H9 (cell line): ENCODE results near the gene CDH7. TPM values are rescaled to one million over a fixed set of nuclear protein-coding genes. Genes with fewer than 3 reads are reported as not detected.

Experiments used
- DNase-seq: peaks from one replicate; pipeline ENCODE4 v3.0.0-alpha.2; 2017
- H2AFZ ChIP-seq: one replicate; pipeline ENCODE4 v1.6.1; 2013; ENCODE audit warnings: mild to moderate bottlenecking, low read length, control low read depth, moderate library complexity
- H2AK5ac ChIP-seq: 2 replicates; pipeline ENCODE4 v1.6.1; 2013; ENCODE audit warnings: low read length, control low read depth, mixed read lengths; ENCODE audit not compliant: insufficient read length
- H2BK120ac ChIP-seq: one replicate; pipeline ENCODE4 v1.6.1; 2013; ENCODE audit warnings: low read depth, mild to moderate bottlenecking, low read length, control low read depth, inconsistent platforms; ENCODE audit not compliant: poor library complexity, severe bottlenecking
- H2BK12ac ChIP-seq: 2 replicates; pipeline ENCODE4 v1.6.1; 2013; ENCODE audit warnings: low read length, control low read depth, mixed read lengths, low read depth; ENCODE audit not compliant: insufficient read length
- H2BK15ac ChIP-seq: 2 replicates; pipeline ENCODE4 v1.6.1; 2013; ENCODE audit warnings: low read depth, low read length, control low read depth
- H2BK20ac ChIP-seq: one replicate; pipeline ENCODE4 v1.6.1; 2013; ENCODE audit warnings: low read depth, mild to moderate bottlenecking, low read length, control low read depth, inconsistent platforms; ENCODE audit not compliant: poor library complexity, severe bottlenecking
- H2BK5ac ChIP-seq: 2 replicates; pipeline ENCODE4 v1.6.1; 2013; ENCODE audit warnings: low read length, control low read depth, mixed read lengths; ENCODE audit not compliant: insufficient read length
- H3K14ac ChIP-seq: 2 replicates; pipeline ENCODE4 v1.6.1; 2013; ENCODE audit warnings: low read length, control low read depth; ENCODE audit not compliant: insufficient read depth
- H3K18ac ChIP-seq: 2 replicates; pipeline ENCODE4 v1.6.1; 2013; ENCODE audit warnings: low read depth, mild to moderate bottlenecking, mixed read lengths, low read length, control low read depth; ENCODE audit not compliant: insufficient read length
- H3K23ac ChIP-seq: 2 replicates; pipeline ENCODE4 v1.6.1; 2013; ENCODE audit warnings: low read length, control low read depth, mixed read lengths, low read depth; ENCODE audit not compliant: insufficient read length
- H3K23me2 ChIP-seq: 2 replicates; pipeline ENCODE4 v1.6.1; 2013; ENCODE audit warnings: low read depth, mild to moderate bottlenecking, mixed read lengths, low read length, control low read depth; ENCODE audit not compliant: insufficient read length, poor library complexity, severe bottlenecking
- H3K27ac ChIP-seq: 2 replicates; pipeline ENCODE4 v1.5.1; 2013; ENCODE audit warnings: low read length, control low read depth, mixed read lengths, low read depth; ENCODE audit not compliant: insufficient read length
- H3K27me3 ChIP-seq: 2 replicates; pipeline ENCODE4 v1.6.1; 2013; ENCODE audit warnings: low read length, control low read depth, inconsistent platforms; ENCODE audit not compliant: insufficient read depth
- H3K4ac ChIP-seq: 2 replicates; pipeline ENCODE4 v1.6.1; 2013; ENCODE audit warnings: low read depth, mild to moderate bottlenecking, control low read depth, inconsistent platforms, low read length, moderate library complexity
- H3K4me1 ChIP-seq: 2 replicates; pipeline ENCODE4 v1.6.1; 2013; ENCODE audit warnings: low read length, control low read depth, inconsistent platforms; ENCODE audit not compliant: insufficient read depth
- H3K4me2 ChIP-seq: 2 replicates; pipeline ENCODE4 v1.6.1; 2013; ENCODE audit warnings: low read length, control low read depth, mixed read lengths; ENCODE audit not compliant: insufficient read length, insufficient read depth
- H3K56ac ChIP-seq: 2 replicates; pipeline ENCODE4 v1.6.1; 2013; ENCODE audit warnings: low read depth, mild to moderate bottlenecking, mixed read lengths, low read length, control low read depth; ENCODE audit not compliant: insufficient read length
- H3K79me1 ChIP-seq: 2 replicates; pipeline ENCODE4 v1.6.1; 2013; ENCODE audit warnings: low read depth, mild to moderate bottlenecking, moderate library complexity, low read length, control low read depth, inconsistent platforms; ENCODE audit not compliant: insufficient read depth, poor library complexity, severe bottlenecking
- H3K79me2 ChIP-seq: 2 replicates; pipeline ENCODE4 v1.6.1; 2013; ENCODE audit warnings: low read length, control low read depth, inconsistent platforms; ENCODE audit not compliant: insufficient read depth
- H3K9ac ChIP-seq: 2 replicates; pipeline ENCODE4 v1.6.1; 2013; ENCODE audit warnings: low read length, control low read depth, mixed read lengths; ENCODE audit not compliant: insufficient read length; ENCODE audit errors: extremely low read depth
- H3K9me3 ChIP-seq: one replicate; pipeline ENCODE4 v1.6.1; 2013; ENCODE audit warnings: low read depth, low read length, inconsistent platforms; ENCODE audit not compliant: control insufficient read depth
- H3T11ph ChIP-seq: one replicate; pipeline ENCODE4 v1.6.1; 2013; ENCODE audit warnings: mild to moderate bottlenecking, low read length, control low read depth, inconsistent platforms
- H4K20me1 ChIP-seq: one replicate; pipeline ENCODE4 v1.6.1; 2013; ENCODE audit not compliant: control insufficient read depth, insufficient read length, insufficient read depth
- H4K5ac ChIP-seq: 2 replicates; pipeline ENCODE4 v1.6.1; 2013; ENCODE audit warnings: low read depth, mild to moderate bottlenecking, mixed read lengths, low read length, control low read depth; ENCODE audit not compliant: insufficient read length
- H4K8ac ChIP-seq: replicated peaks from 2 replicates; pipeline ENCODE4 v1.6.1; 2013; ENCODE audit warnings: low read length, control low read depth, mixed read lengths, low read depth; ENCODE audit not compliant: insufficient read length
- H4K91ac ChIP-seq: 2 replicates; pipeline ENCODE4 v1.6.1; 2013; ENCODE audit warnings: low read depth, mild to moderate bottlenecking, moderate library complexity, mixed read lengths, low read length, control low read depth; ENCODE audit not compliant: insufficient read length
- H3K27ac Mint-ChIP-seq, 3 experiments: 2 replicates in 2 of 3; 3 replicates in 1 of 3; pipeline ENCODE4 v1.8.0; 2020 to 2021; ENCODE audit warnings: mixed read lengths in 3 of 3, mild to moderate bottlenecking in 1 of 3, moderate library complexity in 1 of 3
- H3K27me3 Mint-ChIP-seq: 2 replicates; pipeline ENCODE4 v1.8.0; 2021; ENCODE audit warnings: low read depth, mild to moderate bottlenecking, moderate library complexity, mixed read lengths
- H3K36me3 Mint-ChIP-seq, 3 experiments: 2 replicates in 2 of 3; 3 replicates in 1 of 3; pipeline ENCODE4 v1.8.0; 2020 to 2021; ENCODE audit warnings: low read depth in 3 of 3, mixed read lengths in 3 of 3; ENCODE audit not compliant: insufficient read depth in 1 of 3
- H3K4me1 Mint-ChIP-seq, 2 experiments: 2 replicates each; pipeline ENCODE4 v1.8.0; 2020; ENCODE audit warnings: mixed read lengths in 2 of 2
- H3K4me3 Mint-ChIP-seq, 2 experiments: 2 replicates in 1 of 2; 3 replicates in 1 of 2; pipeline ENCODE4 v1.8.0; 2020 to 2021; ENCODE audit warnings: mild to moderate bottlenecking in 2 of 2, mixed read lengths in 2 of 2, moderate library complexity in 1 of 2
- H3K9me3 Mint-ChIP-seq, 2 experiments: 2 replicates in 1 of 2; 3 replicates in 1 of 2; pipeline ENCODE4 v1.8.0; 2020; ENCODE audit warnings: mild to moderate bottlenecking in 2 of 2, mixed read lengths in 2 of 2, moderate library complexity in 1 of 2
- CTCF ChIP-seq: fragments of 200-600 bp; sonication (generic); conservative IDR thresholded peaks from 3 replicates; pipeline ENCODE4 v1.8.0; 2021; ENCODE audit warnings: antibody characterized with exemption, mild to moderate bottlenecking
- WGBS: extraction: QIAGEN DNeasy Blood & Tissue Kit; methylation state at CpG from one replicate; pipeline ENCODE4 v1.1.7; 2013; ENCODE audit warnings: missing lambda C conversion rate, low lambda C conversion rate, mixed read lengths; ENCODE audit not compliant: insufficient read length; ENCODE audit errors: extremely low coverage; 5-methylcytosine and 5-hydroxymethylcytosine counted together
- total RNA-seq: library from RNA; stranded (reverse); gene quantifications from 2 replicates; pipeline ENCODE4 v1.2.1, GENCODE V29; 2021

CDH7 gene
- total RNA-seq, 1 experiment from 2014 or later: 0.13 TPM

- Histone ChIP-seq H3K4me1 (no peaks in the 10 kb centered on the region), H2BK5ac (no peak overlapping the region), H3K4me2 (no peak overlapping the region), H3K79me1 (no peaks in the 10 kb centered on the region), H3K27ac (no peak overlapping the region), H2BK120ac (no peak overlapping the region), H2AK5ac (no peak overlapping the region), H4K20me1 (no peaks in the 10 kb centered on the region), H2BK12ac (no peak overlapping the region), H3K4ac (no peak overlapping the region), H3K23me2 (no peaks in the 10 kb centered on the region), H3T11ph (no peak overlapping the region), H3K14ac (no peak overlapping the region), H2BK15ac (no peak overlapping the region), H3K18ac (no peak overlapping the region), H3K9me3 (no peaks in the 10 kb centered on the region), H3K9ac (no peak overlapping the region), H2BK20ac (no peak overlapping the region), H3K56ac (no peak overlapping the region), H3K23ac (no peak overlapping the region), H4K5ac (no peak overlapping the region), H3K79me2 (no peaks in the 10 kb centered on the region), H4K91ac (no peak overlapping the region), H2AFZ (no peak overlapping the region), H4K8ac (no peak overlapping the region), H3K27me3 (no peaks in the 10 kb centered on the region)
- Mint-ChIP-seq H3K27me3 (peaks cover 2% of the 10 kb centered on the region), H3K9me3 (no peaks in the 10 kb centered on the region), H3K4me1 (no peaks in the 10 kb centered on the region), H3K27ac (no peak overlapping the region), H3K36me3 (no peaks in the 10 kb centered on the region), H3K4me3 (no peak overlapping the region)
- no CpG with 5 or more reads among the region's 3 CpGs for WGBS
- DNase-seq: no peak
- TF ChIP-seq CTCF: no peak
Measured at GRCh38 chr18:65821911-65822310, 71.1 kb downstream of the CDH7 start.
